ENCODE measurements around the gene DOCK10. TPM values are rescaled to one million over a fixed set of nuclear protein-coding genes. Genes with fewer than 3 reads are reported as not detected.

DOCK10 gene
- total RNA-seq, 1 experiment from 2014 or later: 2.9 TPM

- TF ChIP-seq CTCF (IDR thresholded peaks at IDR 0.05): no peak
These were observed 83.8 kb downstream of the DOCK10 start (continued) for GRCh38 chr2:224958462-224958857.

GRCh38 chr2:224957540-224958461 lies 84.5 kb downstream of the DOCK10 start:
- Mint-ChIP-seq H3K27me3 (ENCODE audit: low read depth) (no peaks in the 10 kb centered on the region), H3K36me3 (no peaks in the 10 kb centered on the region; the same call in 1 of the 2 replicates), H3K27ac (no peak overlapping the region), H3K4me1 (peaks cover 10% of the 10 kb centered on the region), H3K4me3 (no peak overlapping the region), H3K9me3 (peaks cover 4% of the 10 kb centered on the region)
- ATAC-seq (no peak), DNase-seq (ENCODE audit: low spot score) (no peak)
- ChIA-PET POLR2A (no interaction called here), CTCF (no interaction called here)
- no peak for TF ChIP-seq ZNF121 (CRISPR knock-in tag; IDR thresholded peaks at IDR 0.05)

GRCh38 chr2:224956706-224957105 lies 85.6 kb downstream of the DOCK10 start:
- H3K9me3 Mint-ChIP-seq: peaks cover 4% of the 10 kb centered on the region
- H3K27ac Mint-ChIP-seq: no peak overlapping the region
- POLR2A ChIA-PET: no interaction called here

More at GRCh38 chr2:224956706-224957105, 85.6 kb downstream of the DOCK10 start:
- CTCF ChIA-PET: no interaction called here
- ATAC-seq (no peak), DNase-seq (ENCODE audit: low spot score) (no peak)
- Mint-ChIP-seq H3K4me3 (no peak overlapping the region), H3K4me1 (peaks cover 10% of the 10 kb centered on the region), H3K27me3 (ENCODE audit: low read depth) (no peaks in the 10 kb centered on the region), H3K36me3 (no peaks in the 10 kb centered on the region; the same call in 1 of the 2 replicates)
- TF ChIP-seq TEAD1 (CRISPR knock-in tag; IDR thresholded peaks at IDR 0.05) (no peak), NR3C1 (CRISPR knock-in tag; conservative IDR thresholded peaks at IDR 0.05; ENCODE audit: low read depth) (no peak), ZBTB43 (CRISPR knock-in tag; IDR thresholded peaks at IDR 0.05) (no peak), ATF2 (CRISPR knock-in tag; IDR thresholded peaks at IDR 0.05; ENCODE audit: borderline replicate concordance, low read depth) (no peak), FOXP1 (CRISPR knock-in tag; IDR thresholded peaks at IDR 0.05; ENCODE audit: borderline replicate concordance) (no peak), ZNF121 (CRISPR knock-in tag; IDR thresholded peaks at IDR 0.05) (no peak), ETV6 (CRISPR knock-in tag; IDR thresholded peaks at IDR 0.05) (no peak), SMAD3 (CRISPR knock-in tag; IDR thresholded peaks at IDR 0.05; ENCODE audit: borderline replicate concordance) (no peak), MAX (CRISPR knock-in tag; IDR thresholded peaks at IDR 0.05) (no peak), ESRRA (CRISPR knock-in tag; IDR thresholded peaks at IDR 0.05; ENCODE audit: borderline replicate concordance) (no peak), JAZF1 (CRISPR knock-in tag; IDR thresholded peaks at IDR 0.05) (no peak), ZNF423 (CRISPR knock-in tag; IDR thresholded peaks at IDR 0.05) (no peak), ZNF416 (CRISPR knock-in tag; IDR thresholded peaks at IDR 0.05) (no peak), E2F1 (CRISPR knock-in tag; IDR thresholded peaks at IDR 0.05) (no peak), CREM (CRISPR knock-in tag; IDR thresholded peaks at IDR 0.05) (no peak), ZNF671 (CRISPR knock-in tag; IDR thresholded peaks at IDR 0.05) (no peak), ATF6 (CRISPR knock-in tag; IDR thresholded peaks at IDR 0.05) (no peak)
